Islet precursor cell (in vitro differentiated cells): Measurements from ENCODE around the gene ATF6.
A peak's percentile ranks its signal among the peaks of the same experiment; 100 is the strongest.

Experiments used
- DNase-seq: peaks from one replicate; pipeline ENCODE4 v3.0.0-alpha.2; 2018

The ATF6 gene

GRCh38 chr1:162006081-162006480, 240.0 kb downstream of the ATF6 start:
- peak; percentile 51 for DNase-seq

DNA sequence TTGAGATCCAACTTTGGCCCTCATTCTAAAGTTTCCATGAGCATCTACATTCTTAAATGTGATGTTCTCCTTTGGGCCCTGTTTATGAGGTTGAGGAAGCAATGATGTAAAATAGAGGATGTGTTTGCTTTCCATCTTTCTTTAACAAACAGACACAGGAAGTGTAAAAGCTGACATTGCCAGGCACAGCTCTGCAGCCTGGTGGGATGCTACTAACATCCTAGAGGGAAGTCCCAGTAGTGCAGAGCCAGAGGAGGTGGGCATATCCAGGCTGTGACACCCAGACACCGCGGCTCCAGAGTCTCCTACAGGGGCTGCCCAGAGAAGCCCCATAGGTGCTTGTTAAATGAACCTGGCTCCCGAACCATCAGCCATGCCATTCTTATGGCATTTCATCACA, 241.3 kb downstream of the ATF6 start:
- DNase-seq, result no peak

DNA sequence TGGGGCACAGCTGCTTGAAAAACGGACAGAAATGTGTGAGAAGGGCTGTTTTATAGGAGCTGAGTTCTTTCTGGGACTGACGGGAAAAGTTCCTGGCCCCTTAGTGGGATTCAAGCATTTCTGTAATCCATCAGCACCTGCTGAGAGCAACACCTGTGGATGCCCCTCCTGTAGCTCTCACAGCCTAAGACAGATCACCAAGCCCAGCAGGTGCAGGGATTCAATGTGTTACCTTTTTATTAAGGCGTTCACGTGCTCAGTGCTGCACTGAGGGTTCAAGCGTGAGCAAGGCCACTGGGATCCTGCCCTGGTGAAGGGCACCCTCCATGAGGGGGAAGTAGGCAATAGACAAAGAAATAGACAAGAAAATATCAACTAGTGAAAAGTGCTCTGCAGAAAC, 242.7 kb downstream of the ATF6 start:
- no peak for DNase-seq

GRCh38 chr1:162009501-162010174, 243.5 kb downstream of the ATF6 start:
- peak; percentile 21 for DNase-seq

DNA sequence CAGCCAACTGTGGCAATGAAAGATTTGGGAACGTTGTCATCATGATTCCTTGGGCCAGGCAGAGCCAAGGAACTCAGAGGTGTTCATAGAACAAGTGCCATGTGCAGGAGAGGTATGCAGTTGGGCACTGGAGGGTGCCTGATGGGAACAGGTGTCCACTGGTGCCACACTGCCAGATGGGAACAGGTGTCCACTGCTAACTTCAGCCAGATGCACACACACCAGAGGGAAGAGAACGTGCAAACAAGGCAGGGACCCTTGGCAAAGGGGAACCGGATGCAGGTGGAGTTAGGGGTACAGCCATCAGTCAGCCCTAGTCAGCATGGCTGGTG, 244.0 kb downstream of the ATF6 start:
- peak; percentile 28 for DNase-seq

DNA sequence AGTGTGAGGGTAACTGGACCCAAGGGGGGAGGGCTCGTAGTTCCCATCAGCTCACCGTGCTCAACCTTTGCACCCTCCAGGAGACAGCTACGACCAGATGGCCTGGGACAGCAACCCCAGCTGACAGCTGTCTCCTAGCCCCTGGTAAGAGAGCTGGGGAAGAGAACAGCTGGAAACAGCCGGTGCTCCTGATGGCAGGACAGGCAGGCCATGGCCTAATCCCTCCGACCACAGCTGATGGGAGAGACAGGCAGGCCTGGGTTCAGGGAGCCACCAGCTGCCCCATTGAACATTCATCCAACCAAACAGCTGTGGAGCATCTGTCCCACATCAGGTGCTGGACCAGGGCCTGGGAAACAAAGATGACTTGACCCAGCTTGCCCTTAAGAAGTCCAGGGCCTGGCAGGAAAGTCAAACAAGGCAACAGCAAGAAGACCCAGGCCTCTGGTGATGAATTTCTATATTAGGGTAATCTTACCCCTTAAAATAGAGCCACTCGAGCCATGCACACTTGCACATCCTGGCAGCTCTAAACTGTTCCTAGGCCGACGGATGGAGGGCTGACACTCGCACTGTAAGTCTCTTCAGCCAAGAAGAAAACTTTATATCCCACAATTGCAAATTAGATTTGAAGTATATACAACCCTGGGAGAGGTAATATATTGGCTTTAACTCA, 245.4 kb downstream of the ATF6 start:
- DNase-seq, result peak; percentile 46

- DNase-seq, result no peak
These were observed 247.2 kb downstream of the ATF6 start for GRCh38 chr1:162013289-162013688.
